CD14-positive monocyte (primary cell): ENCODE results near the gene NDUFS2. TPM values are rescaled to one million over a fixed set of nuclear protein-coding genes. Genes with fewer than 3 reads are reported as not detected.
A peak's percentile ranks its signal among the peaks of the same experiment; 100 is the strongest.
"Not testable (repeated sequence)": the region's sequence is repeated elsewhere in the genome, so short reads cannot be mapped to it uniquely, and the experiment has no call there.

ENCODE experiments used
- DNase-seq, 3 donors: peaks; one replicate each; pipeline ENCODE4 v3.0.0-alpha.2; 2011 to 2022
- H2AFZ ChIP-seq: 2 replicates; pipeline ENCODE4 v1.6.0; 2012; ENCODE audit warnings: mild to moderate bottlenecking, low read depth, low read length, inconsistent platforms; ENCODE audit not compliant: insufficient read depth, poor library complexity, severe bottlenecking
- H3K27ac ChIP-seq, 2 donors: 1 replicate in 1 of 2; 2 replicates in 1 of 2; pipeline ENCODE4 v1.5.1; 2012 to 2013; ENCODE audit warnings: low read length in 2 of 2, control low read depth in 1 of 2, inconsistent platforms in 1 of 2, low read depth in 1 of 2, mild to moderate bottlenecking in 1 of 2
- H3K27me3 ChIP-seq, 2 donors: one replicate each; pipeline versions ENCODE4 v1.6.0 to v1.6.1; 2011 to 2013; ENCODE audit warnings: low read length in 2 of 2; ENCODE audit not compliant: control insufficient read depth in 2 of 2, insufficient read depth in 2 of 2
- H3K36me3 ChIP-seq, 2 donors: replicated peaks in 1 of 2; 1 replicate in 1 of 2; 2 replicates in 1 of 2; pipeline versions ENCODE4 v1.5.1 to v1.6.1; 2012 to 2013; ENCODE audit warnings: low read length in 2 of 2, control low read depth in 1 of 2, inconsistent platforms in 1 of 2, mild to moderate bottlenecking in 1 of 2; ENCODE audit not compliant: insufficient read depth in 2 of 2, control insufficient read depth in 1 of 2
- H3K4me1 ChIP-seq, 2 donors: 1 replicate in 1 of 2; 2 replicates in 1 of 2; pipeline versions ENCODE4 v1.5.1 to v1.6.1; 2012 to 2013; ENCODE audit warnings: low read length in 2 of 2, control low read depth in 1 of 2, inconsistent platforms in 1 of 2, mild to moderate bottlenecking in 1 of 2, moderate library complexity in 1 of 2; ENCODE audit not compliant: insufficient read depth in 2 of 2, control insufficient read depth in 1 of 2
- H3K4me2 ChIP-seq: replicated peaks from 2 replicates; pipeline ENCODE3; 2012; ENCODE audit warnings: low read length, moderate library complexity, mild to moderate bottlenecking; ENCODE audit not compliant: poor library complexity, severe bottlenecking; ENCODE audit errors: extremely low read depth
- H3K4me3 ChIP-seq, 3 experiments: fragments of 200-600 bp in 1 of 3; sonication (generic) in 1 of 3; replicated peaks in 1 of 3; 1 replicate in 2 of 3; 2 replicates in 1 of 3; pipeline ENCODE4 v1.5.1; 2011 to 2013; ENCODE audit warnings: low read length in 3 of 3, mild to moderate bottlenecking in 3 of 3, control low read depth in 2 of 3, low read depth in 2 of 3, inconsistent platforms in 1 of 3, moderate library complexity in 1 of 3
- H3K79me2 ChIP-seq: 2 replicates; pipeline ENCODE4 v1.6.0; 2012; ENCODE audit warnings: mild to moderate bottlenecking, control low read depth, inconsistent platforms, low read length, moderate library complexity; ENCODE audit not compliant: insufficient read depth
- H3K9ac ChIP-seq: 2 replicates; pipeline ENCODE4 v1.6.0; 2017; ENCODE audit warnings: low read length, mild to moderate bottlenecking; ENCODE audit not compliant: insufficient read depth, poor library complexity, severe bottlenecking
- H3K9me3 ChIP-seq, 2 donors: replicated peaks in 1 of 2; 1 replicate in 1 of 2; 2 replicates in 1 of 2; pipeline versions ENCODE4 v1.5.1 to v1.6.1; 2012 to 2013; ENCODE audit warnings: low read length in 2 of 2, control low read depth in 1 of 2; ENCODE audit not compliant: control insufficient read depth in 1 of 2, insufficient read depth in 1 of 2
- H4K20me1 ChIP-seq: 2 replicates; pipeline ENCODE4 v1.6.0; 2012; ENCODE audit warnings: mild to moderate bottlenecking, low read length, control low read depth, moderate library complexity; ENCODE audit not compliant: insufficient read depth
- H3K27ac Mint-ChIP-seq, 7 donors: one replicate each; pipeline ENCODE4 v1.8.0; 2020; ENCODE audit warnings: mild to moderate bottlenecking in 7 of 7, mixed read lengths in 7 of 7, moderate library complexity in 6 of 7, inconsistent platforms in 2 of 7
- H3K27me3 Mint-ChIP-seq, 3 donors: one replicate each; pipeline ENCODE4 v1.8.0; 2021 to 2022; ENCODE audit warnings: low read depth in 3 of 3, mild to moderate bottlenecking in 3 of 3, mixed read lengths in 3 of 3, moderate library complexity in 3 of 3, inconsistent platforms in 1 of 3
- H3K36me3 Mint-ChIP-seq, 2 donors: one replicate each; pipeline ENCODE4 v1.8.0; 2020; ENCODE audit warnings: mixed read lengths in 2 of 2, inconsistent platforms in 1 of 2, mild to moderate bottlenecking in 1 of 2
- H3K4me1 Mint-ChIP-seq: one replicate; pipeline ENCODE4 v1.8.0; 2020; ENCODE audit warnings: mild to moderate bottlenecking, mixed read lengths
- H3K4me3 Mint-ChIP-seq, 2 donors: one replicate each; pipeline ENCODE4 v1.8.0; 2020; ENCODE audit warnings: mild to moderate bottlenecking in 2 of 2, mixed read lengths in 2 of 2, moderate library complexity in 1 of 2
- H3K9me3 Mint-ChIP-seq, 7 donors: one replicate each; pipeline ENCODE4 v1.8.0; 2020 to 2022; ENCODE audit warnings: mixed read lengths in 7 of 7, mild to moderate bottlenecking in 6 of 7, moderate library complexity in 6 of 7, inconsistent platforms in 2 of 7
- WGBS: methylation state at CpG from one replicate; pipeline ENCODE4 v1.1.5; 2013; ENCODE audit warnings: missing lambda C conversion rate; ENCODE audit not compliant: insufficient coverage; 5-methylcytosine and 5-hydroxymethylcytosine counted together
- intact Hi-C, 2 donors: fragments of 100-400 bp; cut with micrococcal nuclease; formaldehyde crosslinking; loops; one replicate each; pipeline versions ENCODE4 v1.15.0 to v1.15.1; 2023
- polyA plus RNA-seq, 3 donors: library from polyadenylated mRNA; depleted of rRNA in 1 of 3; unstranded in 2 of 3; stranded (reverse) in 1 of 3; fragments of 300-500 nt in 2 of 3; fragments of >200 nt in 1 of 3; fragmentation: Illumina TruSeq in 2 of 3; gene quantifications; 1 replicate in 2 of 3; 2 replicates in 1 of 3; pipeline ENCODE4 v1.2.3, GENCODE V29; 2012 to 2021
- TF ChIP-seq, protein P1 (sequence below): fragments of 200-600 bp; IDR thresholded peaks from one replicate; pipeline ENCODE4 v1.8.0; 2022; ENCODE audit warnings: antibody characterized with exemption, mild to moderate bottlenecking

The NDUFS2 gene
- polyA plus RNA-seq, 3 donors = 87.5 to 119 (median 101) TPM

DNA sequence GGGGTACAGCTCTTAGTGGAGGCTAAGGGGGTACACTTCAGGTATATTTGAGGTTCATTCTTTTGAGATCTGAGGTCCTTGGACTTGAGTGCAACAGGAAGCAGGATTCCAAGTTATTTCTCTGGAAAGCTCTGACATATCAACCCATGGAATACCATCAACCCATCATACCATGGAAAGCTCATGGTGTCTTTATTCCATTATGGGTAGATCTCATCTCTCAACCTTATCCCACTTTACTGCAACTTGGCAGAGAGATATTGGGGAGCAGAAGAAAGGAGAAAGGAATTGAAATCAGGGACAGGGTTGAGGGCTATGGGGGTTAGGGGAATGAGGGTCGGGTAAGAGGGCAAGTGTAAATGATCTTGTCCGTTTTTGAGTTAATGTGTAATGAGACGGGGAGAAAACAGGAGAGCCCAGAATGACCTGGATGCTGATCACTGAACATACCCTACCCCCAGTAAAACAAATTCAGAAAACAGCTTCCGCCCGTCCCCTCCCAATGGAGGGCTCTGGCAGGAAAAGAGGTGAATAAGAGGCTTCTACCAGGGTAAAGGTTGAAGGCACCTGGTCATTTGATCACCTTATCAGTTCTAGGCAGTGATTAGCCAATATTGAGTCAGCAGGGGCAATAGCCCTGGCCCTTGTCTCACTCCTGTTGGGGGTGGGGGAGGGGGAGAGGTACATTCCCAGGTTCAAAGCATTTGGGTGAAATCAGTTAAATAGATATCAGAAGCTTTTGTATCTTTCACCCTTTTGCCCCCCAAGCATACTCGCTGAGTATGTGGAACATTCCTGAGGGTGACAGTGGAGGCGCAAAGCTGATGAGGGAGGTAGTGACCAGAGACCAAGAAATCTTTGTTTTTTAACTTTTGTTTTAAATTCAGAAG is 21.9 kb downstream of the NDUFS2 start:
- intact Hi-C loops = no loop called here
- TF ChIP-seq, protein P1, sequence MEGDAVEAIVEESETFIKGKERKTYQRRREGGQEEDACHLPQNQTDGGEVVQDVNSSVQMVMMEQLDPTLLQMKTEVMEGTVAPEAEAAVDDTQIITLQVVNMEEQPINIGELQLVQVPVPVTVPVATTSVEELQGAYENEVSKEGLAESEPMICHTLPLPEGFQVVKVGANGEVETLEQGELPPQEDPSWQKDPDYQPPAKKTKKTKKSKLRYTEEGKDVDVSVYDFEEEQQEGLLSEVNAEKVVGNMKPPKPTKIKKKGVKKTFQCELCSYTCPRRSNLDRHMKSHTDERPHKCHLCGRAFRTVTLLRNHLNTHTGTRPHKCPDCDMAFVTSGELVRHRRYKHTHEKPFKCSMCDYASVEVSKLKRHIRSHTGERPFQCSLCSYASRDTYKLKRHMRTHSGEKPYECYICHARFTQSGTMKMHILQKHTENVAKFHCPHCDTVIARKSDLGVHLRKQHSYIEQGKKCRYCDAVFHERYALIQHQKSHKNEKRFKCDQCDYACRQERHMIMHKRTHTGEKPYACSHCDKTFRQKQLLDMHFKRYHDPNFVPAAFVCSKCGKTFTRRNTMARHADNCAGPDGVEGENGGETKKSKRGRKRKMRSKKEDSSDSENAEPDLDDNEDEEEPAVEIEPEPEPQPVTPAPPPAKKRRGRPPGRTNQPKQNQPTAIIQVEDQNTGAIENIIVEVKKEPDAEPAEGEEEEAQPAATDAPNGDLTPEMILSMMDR = no peak

GRCh38 chr1:161224695-161225087 is 22.5 kb downstream of the NDUFS2 start:
- Histone ChIP-seq H3K27ac (peak overlapping the region; percentile 57 to 77), H3K79me2 (peaks cover 14% of the 10 kb centered on the region), H3K4me1 (peaks cover 32 to 45% of the 10 kb centered on the region in 2 donors), H4K20me1 (peaks cover 43% of the 10 kb centered on the region), H3K36me3 (peaks cover 20 to 54% of the 10 kb centered on the region in 2 donors)
- intact Hi-C loops = loop anchor here in 1 of 2 donors (1.0 to 5.0 kb wide), 3 partner anchors 15 to 158 kb away; partner anchors contain the start of gene SDHC
- H2AFZ ChIP-seq, H3K4me3 ChIP-seq, H3K4me3 Mint-ChIP-seq, H3K9ac ChIP-seq, H3K27me3 Mint-ChIP-seq, H3K4me2 ChIP-seq, H3K9me3 ChIP-seq, DNase-seq, H3K27me3 ChIP-seq, H3K9me3 Mint-ChIP-seq: not testable (repeated sequence)
- H3K36me3 Mint-ChIP-seq = peaks cover 49 to 55% of the 10 kb centered on the region in 2 donors
- WGBS = 87% methylated on average over 3 of the region's 13 CpGs
- H3K27ac Mint-ChIP-seq = peak overlapping the region; percentile 88 to 99 (median 96)
- peaks cover 68% of the 10 kb centered on the region for H3K4me1 Mint-ChIP-seq

More for the DNA sequence above, 21.9 kb downstream of the NDUFS2 start:
- peaks cover 50 to 55% of the 10 kb centered on the region in 2 donors for H3K36me3 Mint-ChIP-seq
- Histone ChIP-seq H3K9me3 (no peaks in the 10 kb centered on the region), H3K4me2 (no peak overlapping the region), H2AFZ (no peak overlapping the region), H3K4me1 (peaks cover 32 to 51% of the 10 kb centered on the region in 2 donors), H3K36me3 (peaks cover 20 to 54% of the 10 kb centered on the region in 2 donors), H3K4me3 (no peak overlapping the region), H3K27me3 (no peaks in the 10 kb centered on the region), H3K79me2 (peaks cover 20% of the 10 kb centered on the region), H3K27ac (peak overlapping the region in 1 of 2 donors; percentile 37), H3K9ac (no peak overlapping the region), H4K20me1 (peaks cover 49% of the 10 kb centered on the region)
- H3K4me3 Mint-ChIP-seq = no peak overlapping the region
- 100% methylated on average over 3 of the region's 7 CpGs for WGBS
- peaks cover 73% of the 10 kb centered on the region for H3K4me1 Mint-ChIP-seq
- peaks cover 0 to 5% (median 1%) of the 10 kb centered on the region in 3 donors for H3K27me3 Mint-ChIP-seq
- H3K27ac Mint-ChIP-seq = peak overlapping the region in 5 of 7 donors; percentile 4 to 96 (median 79)
- DNase-seq = no peak
- peaks cover 0 to 2% (median 0%) of the 10 kb centered on the region in 7 donors for H3K9me3 Mint-ChIP-seq
